Spleen (tissue), 11 donors: ENCODE results near the gene TIGAR. TPM values are rescaled to one million over a fixed set of nuclear protein-coding genes. Genes with fewer than 3 reads are reported as not detected.

Experiments
- DNase-seq: peaks from one replicate; pipeline ENCODE4 v3.0.0-alpha.2; 2020
- H3K27ac ChIP-seq, 8 donors: fragments of 200-600 bp; sonication (generic) in 7 of 8; 1 replicate in 4 of 8; 2 replicates in 4 of 8; pipeline versions ENCODE4 v1.5.0 to v1.8.0; 2016 to 2021; ENCODE audit warnings: inconsistent platforms in 4 of 8, mild to moderate bottlenecking in 4 of 8, moderate library complexity in 1 of 8
- H3K27me3 ChIP-seq, 7 donors: fragments of 200-600 bp; sonication (generic) in 6 of 7; replicated peaks in 1 of 7; 1 replicate in 4 of 7; 2 replicates in 3 of 7; pipeline versions ENCODE4 v1.5.0 to v1.8.0; 2016 to 2021; ENCODE audit warnings: inconsistent platforms in 3 of 7, mild to moderate bottlenecking in 1 of 7
- H3K36me3 ChIP-seq, 6 donors: fragments of 200-600 bp; sonication (generic) in 5 of 6; 1 replicate in 4 of 6; 2 replicates in 2 of 6; pipeline versions ENCODE4 v1.5.0 to v1.8.0; 2016 to 2021; ENCODE audit warnings: inconsistent platforms in 2 of 6
- H3K4me1 ChIP-seq, 6 donors: fragments of 200-600 bp; sonication (generic) in 5 of 6; 1 replicate in 3 of 6; 2 replicates in 3 of 6; pipeline versions ENCODE4 v1.5.0 to v1.8.0; 2016 to 2021; ENCODE audit warnings: inconsistent platforms in 3 of 6
- H3K4me3 ChIP-seq, 8 donors: fragments of 200-600 bp; sonication (generic) in 7 of 8; 1 replicate in 4 of 8; 2 replicates in 4 of 8; pipeline versions ENCODE4 v1.5.0 to v1.8.0; 2016 to 2021; ENCODE audit warnings: inconsistent platforms in 4 of 8, mild to moderate bottlenecking in 4 of 8, moderate library complexity in 2 of 8
- H3K9me3 ChIP-seq, 8 donors: fragments of 200-600 bp; sonication (generic) in 7 of 8; 1 replicate in 4 of 8; 2 replicates in 4 of 8; pipeline versions ENCODE4 v1.5.0 to v1.8.0; 2016 to 2021; ENCODE audit warnings: inconsistent platforms in 4 of 8
- POLR2A ChIP-seq, 3 donors: fragments of 450-650 bp; IDR thresholded peaks; one replicate each; pipeline ENCODE4 v1.5.1; 2017; ENCODE audit warnings: antibody characterized with exemption in 3 of 3, mild to moderate bottlenecking in 1 of 3
- POLR2AphosphoS5 ChIP-seq, 3 donors: sonication (generic); formaldehyde crosslinking; IDR thresholded peaks; one replicate each; pipeline ENCODE4 v1.5.1; 2017; ENCODE audit warnings: antibody characterized with exemption in 3 of 3
- WGBS, 5 donors: extraction: QIAGEN DNeasy Blood & Tissue Kit in 3 of 5; methylation state at CpG; one replicate each; pipeline versions ENCODE4 v1.1.5 to v1.1.7; 2013 to 2018; 5-methylcytosine and 5-hydroxymethylcytosine counted together
- intact Hi-C: fragments of 100-400 bp; cut with DNase I; formaldehyde crosslinking; loops from one replicate; pipeline ENCODE4 v1.15.0; 2023; ENCODE audit warnings: low total_unique reads
- polyA plus RNA-seq, 3 donors: library from polyadenylated mRNA; stranded (reverse); fragments of 200-250 nt; gene quantifications; one replicate each; pipeline ENCODE4 v1.2.1, GENCODE V29; 2013
- total RNA-seq, 7 donors: library from RNA; depleted of rRNA in 3 of 7; stranded (reverse); fragments of >200 nt in 3 of 7; fragmentation: NEBNext Ultra II Directional in 4 of 7; extraction: Animal tissue kit (Norgen Biotek cat#: 25700) in 4 of 7; gene quantifications; one replicate each; pipeline versions ENCODE4 v1.1.0 to v1.2.1, GENCODE V29; 2016 to 2021
- TF ChIP-seq, protein P1 (sequence below), 11 experiments: fragments of 200-600 bp in 7 of 11; fragments of 450-650 bp in 4 of 11; sonication (generic) in 4 of 11; IDR thresholded peaks in 8 of 11; conservative IDR thresholded peaks in 3 of 11; 1 replicate in 7 of 11; 2 replicates in 4 of 11; pipeline versions ENCODE4 v1.4.0 to v1.8.0; 2016 to 2021; ENCODE audit warnings: antibody characterized with exemption in 11 of 11, inconsistent platforms in 4 of 11, mild to moderate bottlenecking in 1 of 11
- donor health status: healthy with polysubstance abuse.
- donor health status: DM: no; HTN: no; CAD: no; lungs with moderate emphysema.
- donor health status: DM: no; HTN: no; CAD: no.
- donor health status: Bipolar disorder and iron deficiency.
- donor health status: healthy.
- donor health status: DM: no; HTN: no; CAD: no.
- donor health status: DM: yes; HTN: yes; CAD: no.

The TIGAR gene
- total and polyA plus RNA-seq, 10 donors, result 4.5 to 16.7 (median 11.5) TPM

GRCh38 chr12:4383304-4383865 is 62.4 kb downstream of the TIGAR start:
- intact Hi-C loops, result no loop called here
- 69 to 78% (median 75%) methylated on average over 8 of the region's 8 CpGs for WGBS, 5 donors
- no peaks in the 10 kb centered on the region for H3K36me3 ChIP-seq
- H3K4me3 ChIP-seq, result no peak overlapping the region
- H3K27ac ChIP-seq, result no peak overlapping the region
- peaks cover 0 to 32% (median 7%) of the 10 kb centered on the region in 7 donors for H3K27me3 ChIP-seq
- H3K9me3 ChIP-seq, result no peaks in the 10 kb centered on the region
- no peaks in the 10 kb centered on the region for H3K4me1 ChIP-seq
- no peak for TF ChIP-seq POLR2A (IDR thresholded peaks at IDR 0.05)
- TF ChIP-seq POLR2AphosphoS5 (IDR thresholded peaks at IDR 0.05), result no peak
- TF ChIP-seq, protein P1, sequence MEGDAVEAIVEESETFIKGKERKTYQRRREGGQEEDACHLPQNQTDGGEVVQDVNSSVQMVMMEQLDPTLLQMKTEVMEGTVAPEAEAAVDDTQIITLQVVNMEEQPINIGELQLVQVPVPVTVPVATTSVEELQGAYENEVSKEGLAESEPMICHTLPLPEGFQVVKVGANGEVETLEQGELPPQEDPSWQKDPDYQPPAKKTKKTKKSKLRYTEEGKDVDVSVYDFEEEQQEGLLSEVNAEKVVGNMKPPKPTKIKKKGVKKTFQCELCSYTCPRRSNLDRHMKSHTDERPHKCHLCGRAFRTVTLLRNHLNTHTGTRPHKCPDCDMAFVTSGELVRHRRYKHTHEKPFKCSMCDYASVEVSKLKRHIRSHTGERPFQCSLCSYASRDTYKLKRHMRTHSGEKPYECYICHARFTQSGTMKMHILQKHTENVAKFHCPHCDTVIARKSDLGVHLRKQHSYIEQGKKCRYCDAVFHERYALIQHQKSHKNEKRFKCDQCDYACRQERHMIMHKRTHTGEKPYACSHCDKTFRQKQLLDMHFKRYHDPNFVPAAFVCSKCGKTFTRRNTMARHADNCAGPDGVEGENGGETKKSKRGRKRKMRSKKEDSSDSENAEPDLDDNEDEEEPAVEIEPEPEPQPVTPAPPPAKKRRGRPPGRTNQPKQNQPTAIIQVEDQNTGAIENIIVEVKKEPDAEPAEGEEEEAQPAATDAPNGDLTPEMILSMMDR (IDR thresholded peaks at IDR 0.05 in 8 of 11, conservative IDR thresholded peaks at IDR 0.05 in 3 of 11), result no peak
- DNase-seq, result no peak

GRCh38 chr12:4386801-4387200 is 65.8 kb downstream of the TIGAR start:
- Histone ChIP-seq H3K9me3 (no peaks in the 10 kb centered on the region), H3K27ac (no peak overlapping the region), H3K27me3 (peaks cover 0 to 13% (median 0%) of the 10 kb centered on the region in 7 donors), H3K4me3 (no peak overlapping the region), H3K36me3 (no peaks in the 10 kb centered on the region), H3K4me1 (no peaks in the 10 kb centered on the region)
- TF ChIP-seq POLR2AphosphoS5 (IDR thresholded peaks at IDR 0.05), result no peak
- TF ChIP-seq POLR2A (IDR thresholded peaks at IDR 0.05), result no peak
- TF ChIP-seq, protein P1 (IDR thresholded peaks at IDR 0.05 in 8 of 11, conservative IDR thresholded peaks at IDR 0.05 in 3 of 11), result no peak
- intact Hi-C loops, result no loop called here
- WGBS, 5 donors, result 77 to 90% (median 82%) methylated on average over 4 of the region's 4 CpGs
- no peak for DNase-seq

GRCh38 chr12:4387607-4388006 is 66.6 kb downstream of the TIGAR start:
- Histone ChIP-seq H3K4me3 (no peak overlapping the region), H3K27me3 (peaks cover 0 to 13% (median 4%) of the 10 kb centered on the region in 7 donors), H3K36me3 (no peaks in the 10 kb centered on the region), H3K9me3 (no peaks in the 10 kb centered on the region), H3K4me1 (peaks cover 0 to 6% (median 2%) of the 10 kb centered on the region in 6 donors), H3K27ac (no peak overlapping the region)
- WGBS, 5 donors, result 86 to 93% (median 88%) methylated on average over 5 of the region's 5 CpGs
- intact Hi-C loops, result no loop called here
- TF ChIP-seq POLR2A (IDR thresholded peaks at IDR 0.05), result no peak
- TF ChIP-seq POLR2AphosphoS5 (IDR thresholded peaks at IDR 0.05), result no peak
- TF ChIP-seq, protein P1 (IDR thresholded peaks at IDR 0.05 in 8 of 11, conservative IDR thresholded peaks at IDR 0.05 in 3 of 11), result no peak
- no peak for DNase-seq

GRCh38 chr12:4388032-4388431 is 67.0 kb downstream of the TIGAR start:
- H3K4me1 ChIP-seq, result peaks cover 0 to 7% (median 2%) of the 10 kb centered on the region in 6 donors
- no peak overlapping the region for H3K27ac ChIP-seq
- 63 to 87% (median 81%) methylated on average over 1 of the region's 1 CpG for WGBS, 5 donors
- no peaks in the 10 kb centered on the region for H3K36me3 ChIP-seq
- intact Hi-C loops, result no loop called here
- no peak overlapping the region for H3K4me3 ChIP-seq
- TF ChIP-seq, protein P1 (IDR thresholded peaks at IDR 0.05 in 8 of 11, conservative IDR thresholded peaks at IDR 0.05 in 3 of 11), result no peak
- TF ChIP-seq POLR2A (IDR thresholded peaks at IDR 0.05), result no peak
- no peak for TF ChIP-seq POLR2AphosphoS5 (IDR thresholded peaks at IDR 0.05)
- no peaks in the 10 kb centered on the region for H3K9me3 ChIP-seq
- peaks cover 0 to 15% (median 5%) of the 10 kb centered on the region in 7 donors for H3K27me3 ChIP-seq
- no peak for DNase-seq
